ENCODE results near the gene ST8SIA6.

- TF ChIP-seq CTCF (conservative IDR thresholded peaks at IDR 0.05; ENCODE audit: low read length) (no peak), EZH2phosphoT487 (IDR thresholded peaks at IDR 0.05; ENCODE audit: borderline replicate concordance) (no peak)
Observed at GRCh38 chr10:17476073-17476472, 21.7 kb upstream of the ST8SIA6 start.

Data from Loucy (cell line).